HCT116 (cell line): ENCODE measurements around the gene BCL11B. TPM values are rescaled to one million over a fixed set of nuclear protein-coding genes. Genes with fewer than 3 reads are reported as not detected.
"Not testable (repeated sequence)": the region's sequence is repeated elsewhere in the genome, so short reads cannot be mapped to it uniquely, and the experiment has no call there.

Experiments used
- ATAC-seq: fragments of 200-7000 bp; cut with Tn5 transposase; 2 replicates; pipeline ENCODE4 v1.9.1; 2020; ENCODE audit warnings: mild to moderate bottlenecking, moderate library complexity
- BruUV-seq: library from RNA; stranded (reverse); fragments of 400-500 nt; replicated peaks from 2 replicates; lab custom pipeline; 2021; lab: Mats Ljungman, UMichigan
- CTCF ChIA-PET: fragments of 300-600 bp; sonication (Branson Sonifier 250); formaldehyde crosslinking; loops from one replicate; lab custom pipeline; 2021; ENCODE audit warnings: antibody characterized with exemption; lab: Charles Lee
- POLR2A ChIA-PET: fragments of 300-600, 350-600 bp; sonication (Branson Sonifier 250); formaldehyde crosslinking; loops from one replicate; lab custom pipeline; 2021; ENCODE audit warnings: antibody characterized with exemption; lab: Charles Lee
- RAD21 ChIA-PET, 2 experiments: fragments of 300-600 bp; sonication (Branson Sonifier 250); formaldehyde crosslinking; loops; one replicate each; lab custom pipeline; 2023; ENCODE audit warnings: low total read pairs in 2 of 2; ENCODE audit not compliant: uncharacterized antibody in 2 of 2, unreplicated experiment in 2 of 2, low non-redundant PET in 1 of 2; lab: Charles Lee
- DNase-seq: peaks from one replicate; pipeline ENCODE4 v3.0.0-alpha.2; 2010; ENCODE audit warnings: low read depth, low spot score
- H2AFZ ChIP-seq: fragments of 200-600 bp; shearing (Covaris generic), sonication (generic); 2 replicates; pipeline ENCODE4 v1.6.1; 2017; ENCODE audit warnings: low read depth, mixed run types, mixed read lengths, antibody characterized with exemption, low read length; ENCODE audit not compliant: poor library complexity, severe bottlenecking
- H3K27ac ChIP-seq: 2 replicates; pipeline ENCODE4 v1.5.1; 2012; ENCODE audit warnings: low read depth, low read length
- H3K27me3 ChIP-seq: fragments of 200-600 bp; sonication (generic); 2 replicates; pipeline ENCODE4 v1.6.1; 2016; ENCODE audit warnings: mixed run types, low read length, mixed read lengths; ENCODE audit not compliant: insufficient read depth
- H3K36me3 ChIP-seq, 2 experiments: fragments of 200-500 bp in 1 of 2; fragments of 200-600 bp in 1 of 2; sonication (Bioruptor generic) in 1 of 2; sonication (generic) in 1 of 2; 2 replicates each; pipeline versions ENCODE4 v1.5.1 to v1.6.1; 2014 to 2016; ENCODE audit warnings: low read length in 2 of 2, inconsistent platforms in 1 of 2, mixed read lengths in 1 of 2, mixed run types in 1 of 2; ENCODE audit not compliant: insufficient read depth in 2 of 2, control insufficient read depth in 1 of 2
- H3K4me1 ChIP-seq, 2 experiments: fragments of 200-600 bp in 1 of 2; sonication (generic) in 1 of 2; 2 replicates each; pipeline versions ENCODE4 v1.5.1 to v1.6.1; 2012 to 2017; ENCODE audit warnings: low read length in 2 of 2, inconsistent platforms in 1 of 2, mild to moderate bottlenecking in 1 of 2, mixed read lengths in 1 of 2, mixed run types in 1 of 2, moderate library complexity in 1 of 2; ENCODE audit not compliant: insufficient read depth in 2 of 2, control insufficient read depth in 1 of 2
- H3K4me2 ChIP-seq: fragments of 200-600 bp; sonication (generic); 2 replicates; pipeline ENCODE4 v1.6.1; 2017; ENCODE audit warnings: mixed run types, low read length, mixed read lengths
- H3K4me3 ChIP-seq, 2 experiments: fragments of 200-600 bp in 1 of 2; sonication (generic) in 1 of 2; replicated peaks in 1 of 2; 2 replicates each; pipeline ENCODE4 v1.5.1; 2011 to 2016; ENCODE audit warnings: low read length in 2 of 2, control low read depth in 1 of 2, low read depth in 1 of 2, mild to moderate bottlenecking in 1 of 2, mixed read lengths in 1 of 2, mixed run types in 1 of 2
- H3K79me2 ChIP-seq: fragments of 200-600 bp; sonication (generic); 2 replicates; pipeline ENCODE4 v1.6.1; 2017; ENCODE audit warnings: mild to moderate bottlenecking, mixed run types, low read length, moderate library complexity, mixed read lengths; ENCODE audit not compliant: insufficient read depth
- H3K9ac ChIP-seq: fragments of 200-600 bp; sonication (generic); 2 replicates; pipeline ENCODE4 v1.6.1; 2016; ENCODE audit warnings: low read length, mixed read lengths
- H3K9me2 ChIP-seq: fragments of 200-600 bp; sonication (generic), shearing (Covaris generic); 2 replicates; pipeline ENCODE4 v1.6.1; 2017; ENCODE audit warnings: mixed run types, mild to moderate bottlenecking, moderate library complexity; ENCODE audit not compliant: insufficient read depth
- H3K9me3 ChIP-seq, 2 experiments: fragments of 200-500 bp in 1 of 2; fragments of 200-600 bp in 1 of 2; sonication (Bioruptor generic) in 1 of 2; sonication (generic) in 1 of 2; 2 replicates each; pipeline ENCODE4 v1.6.1; 2014 to 2017; ENCODE audit warnings: low read length in 2 of 2, mixed read lengths in 2 of 2, inconsistent platforms in 1 of 2, low read depth in 1 of 2, mild to moderate bottlenecking in 1 of 2, mixed run types in 1 of 2, moderate library complexity in 1 of 2; ENCODE audit not compliant: control insufficient read depth in 1 of 2, insufficient read depth in 1 of 2
- H4K20me1 ChIP-seq: fragments of 200-600 bp; sonication (generic), shearing (Covaris generic); 2 replicates; pipeline ENCODE4 v1.6.1; 2017; ENCODE audit warnings: mixed run types, mild to moderate bottlenecking, moderate library complexity; ENCODE audit not compliant: insufficient read depth
- EGR1 ChIP-seq: IDR thresholded peaks from 2 replicates; pipeline ENCODE4 v1.6.1; 2012; ENCODE audit warnings: low read depth
- EZH2phosphoT487 ChIP-seq: fragments of 200-600 bp; IDR thresholded peaks from 2 replicates; pipeline ENCODE4 v1.6.1; 2018; ENCODE audit warnings: antibody characterized with exemption, borderline replicate concordance
- JUND ChIP-seq: IDR thresholded peaks from 2 replicates; pipeline ENCODE4 v1.6.1; 2012
- MAX ChIP-seq: IDR thresholded peaks from 2 replicates; pipeline ENCODE4 v1.6.1; 2012
- POLR2A ChIP-seq: IDR thresholded peaks from 2 replicates; pipeline ENCODE4 v1.7.0; 2011; ENCODE audit warnings: borderline replicate concordance; ENCODE audit not compliant: insufficient read depth, insufficient read length; ENCODE audit errors: extremely low read depth
- POLR2AphosphoS5 ChIP-seq: IDR thresholded peaks from 2 replicates; pipeline ENCODE4 v1.6.1; 2011; ENCODE audit warnings: mild to moderate bottlenecking, low read depth, low read length, moderate library complexity
- RAD21 ChIP-seq: IDR thresholded peaks from 2 replicates; pipeline ENCODE4 v1.6.1; 2012; ENCODE audit warnings: low read depth, mild to moderate bottlenecking
- REST ChIP-seq: IDR thresholded peaks from 2 replicates; pipeline ENCODE4 v1.6.1; 2012; ENCODE audit warnings: low read depth
- SIN3A ChIP-seq: IDR thresholded peaks from 2 replicates; pipeline ENCODE4 v1.6.1; 2012; ENCODE audit warnings: low read depth
- SP1 ChIP-seq: IDR thresholded peaks from 2 replicates; pipeline ENCODE4 v1.6.1; 2012; ENCODE audit warnings: low read depth
- TCF7L2 ChIP-seq: IDR thresholded peaks from 2 replicates; pipeline ENCODE4 v1.7.0; 2011; ENCODE audit warnings: borderline replicate concordance, inconsistent platforms; ENCODE audit not compliant: insufficient read depth, insufficient read length; ENCODE audit errors: extremely low read depth
- ZBTB33 ChIP-seq: IDR thresholded peaks from 2 replicates; pipeline ENCODE4 v1.6.1; 2011; ENCODE audit warnings: mild to moderate bottlenecking, low read length, moderate library complexity; ENCODE audit not compliant: insufficient replicate concordance; ENCODE audit errors: extremely low read depth
- ZNF274 ChIP-seq: fragments of 200-500 bp; sonication (Bioruptor generic); IDR thresholded peaks from 2 replicates; pipeline ENCODE4 v1.6.1; 2014; ENCODE audit warnings: mild to moderate bottlenecking, low read depth, low read length, inconsistent platforms
- intact Hi-C: fragments of 100-400 bp; cut with micrococcal nuclease; formaldehyde crosslinking; loops from 2 replicates; pipeline ENCODE4 v1.10.0; 2022
- total RNA-seq: library from RNA; stranded (reverse); gene quantifications from one replicate; pipeline ENCODE4 v1.2.1, GENCODE V29; 2021; ENCODE audit not compliant: unreplicated experiment

The BCL11B gene
- total RNA-seq, 1 experiment from 2014 or later = 1.1 TPM

- intact Hi-C loops, H4K20me1 ChIP-seq, H2AFZ ChIP-seq, H3K9ac ChIP-seq, H3K4me1 ChIP-seq, POLR2A ChIA-PET, H3K79me2 ChIP-seq, H3K9me2 ChIP-seq, ATAC-seq, BruUV-seq, RAD21 ChIA-PET, H3K36me3 ChIP-seq, H3K27me3 ChIP-seq, H3K4me3 ChIP-seq, DNase-seq, CTCF ChIA-PET, H3K4me2 ChIP-seq, H3K27ac ChIP-seq, H3K9me3 ChIP-seq: not testable (repeated sequence)
Measured at GRCh38 chr14:99186336-99186735, 85.7 kb downstream of the BCL11B start.

GRCh38 chr14:99185436-99186068 lies 86.4 kb downstream of the BCL11B start:
- H3K4me2 ChIP-seq = no peak overlapping the region
- H4K20me1 ChIP-seq = no peaks in the 10 kb centered on the region
- DNase-seq (no peak), ATAC-seq (no peak)
- POLR2A ChIA-PET = no interaction called here
- H3K27me3 ChIP-seq = no peaks in the 10 kb centered on the region
- no peaks in the 10 kb centered on the region for H3K4me1 ChIP-seq
- no TSS peak for BruUV-seq
- no peak overlapping the region for H2AFZ ChIP-seq
- no peak overlapping the region for H3K9ac ChIP-seq
- H3K9me3 ChIP-seq = no peaks in the 10 kb centered on the region
- H3K79me2 ChIP-seq = no peaks in the 10 kb centered on the region
- H3K9me2 ChIP-seq = no peaks in the 10 kb centered on the region
- intact Hi-C loops = no loop called here
- TF ChIP-seq RAD21 (no peak), POLR2AphosphoS5 (no peak), JUND (no peak), SIN3A (no peak), EZH2phosphoT487 (no peak), EGR1 (no peak), ZNF274 (no peak), REST (no peak), ZBTB33 (no peak), MAX (no peak), POLR2A (no peak), SP1 (no peak), TCF7L2 (no peak)
- H3K27ac ChIP-seq = no peak overlapping the region
- H3K4me3 ChIP-seq = no peak overlapping the region
- CTCF ChIA-PET = no interaction called here
- no peaks in the 10 kb centered on the region for H3K36me3 ChIP-seq
- RAD21 ChIA-PET = no interaction called here
